ENCODE results near the gene SLC9A3. TPM values are rescaled to one million over a fixed set of nuclear protein-coding genes. Genes with fewer than 3 reads are reported as not detected.
A peak's percentile ranks its signal among the peaks of the same experiment; 100 is the strongest.

The SLC9A3 gene
- total RNA-seq, 2 experiments from 2014 or later, result 2.0 to 2.3 TPM

DNA sequence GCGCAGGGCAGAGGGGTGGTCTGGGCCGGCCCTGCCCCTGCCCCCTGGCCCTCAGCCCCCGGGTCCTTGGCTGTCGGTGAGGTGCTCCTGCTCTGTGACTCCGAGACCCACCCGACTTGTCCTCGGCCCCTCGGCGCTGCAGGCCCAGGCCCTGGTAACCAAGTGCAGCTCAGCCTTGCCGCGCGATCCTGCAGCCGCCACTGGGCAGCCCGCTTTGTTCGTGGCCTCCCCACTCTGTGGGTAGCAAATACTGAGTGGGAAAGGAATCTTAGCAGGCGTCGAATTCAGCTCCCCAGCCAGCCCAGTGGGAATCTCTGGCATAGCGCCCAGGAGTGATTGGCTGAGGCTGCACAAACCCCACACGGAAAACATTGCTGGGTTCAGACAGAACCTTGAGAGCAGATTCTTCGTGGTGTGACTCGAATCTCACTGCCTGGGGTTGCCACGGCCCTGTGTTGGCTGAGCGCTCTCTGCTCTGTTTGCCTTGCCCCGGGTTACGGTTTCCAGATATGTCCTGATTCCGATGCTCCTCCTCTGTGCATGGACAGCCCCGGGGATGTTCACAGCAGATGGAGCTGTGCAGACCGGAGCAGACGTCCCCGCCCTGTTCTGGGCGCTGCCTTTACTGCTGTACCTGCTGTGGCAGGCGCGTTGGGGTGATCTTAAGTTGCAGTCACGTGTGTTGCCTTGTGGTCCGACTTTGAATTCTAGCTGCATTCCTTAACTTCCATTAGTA is 94.6 kb downstream of the SLC9A3 start:
- Mint-ChIP-seq H3K4me1 (peaks cover 20% of the 10 kb centered on the region), H3K27me3 (no peaks in the 10 kb centered on the region), H3K9me3 (no peaks in the 10 kb centered on the region), H3K27ac (no peak overlapping the region), H3K36me3 (peaks cover 21% of the 10 kb centered on the region), H3K4me3 (no peak overlapping the region)
- POLR2A ChIA-PET, result no interaction called here
- ATAC-seq (ENCODE audit: low read depth) (no peak), DNase-seq (no peak)

DNA sequence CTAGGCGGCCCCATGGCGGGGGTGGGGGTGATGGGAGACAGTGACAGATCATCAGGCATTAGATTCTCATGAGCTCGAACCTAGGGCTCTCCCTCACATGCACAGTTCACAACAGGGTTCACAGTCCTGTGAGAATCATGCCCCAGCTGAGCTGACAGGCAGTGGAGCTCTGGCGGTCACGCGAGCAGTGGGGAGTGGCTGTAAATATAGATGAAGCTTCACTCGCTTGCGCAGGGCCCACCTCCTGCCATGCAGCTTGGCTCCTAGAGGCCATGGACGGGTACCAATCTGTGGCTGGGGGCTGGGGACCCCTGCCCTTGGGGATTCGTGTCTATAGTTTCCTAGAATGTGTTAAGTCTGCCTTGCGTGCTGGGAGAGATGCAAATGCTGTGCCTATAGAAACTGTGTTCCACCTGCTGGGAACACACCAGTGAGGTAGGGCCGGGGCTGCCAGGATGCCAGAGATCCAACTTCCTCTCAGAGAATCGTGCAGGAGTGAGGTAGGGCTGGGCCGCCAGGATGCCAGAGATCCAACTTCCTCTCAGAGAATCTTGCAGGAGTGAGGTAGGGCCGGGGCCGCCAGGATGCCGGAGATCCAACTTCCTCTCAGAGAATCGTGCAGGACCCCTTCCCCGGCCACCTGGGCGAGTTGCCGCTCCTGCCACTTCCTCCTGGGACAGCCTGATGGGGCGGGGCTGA is 95.3 kb downstream of the SLC9A3 start:
- H3K4me1 Mint-ChIP-seq, result peaks cover 20% of the 10 kb centered on the region
- H3K27ac Mint-ChIP-seq, result no peak overlapping the region
- no peak overlapping the region for H3K4me3 Mint-ChIP-seq
- no peaks in the 10 kb centered on the region for H3K27me3 Mint-ChIP-seq
- POLR2A ChIA-PET, result no interaction called here
- ATAC-seq (ENCODE audit: low read depth) (no peak), DNase-seq (no peak)
- no peaks in the 10 kb centered on the region for H3K9me3 Mint-ChIP-seq
- peaks cover 21% of the 10 kb centered on the region for H3K36me3 Mint-ChIP-seq

DNA sequence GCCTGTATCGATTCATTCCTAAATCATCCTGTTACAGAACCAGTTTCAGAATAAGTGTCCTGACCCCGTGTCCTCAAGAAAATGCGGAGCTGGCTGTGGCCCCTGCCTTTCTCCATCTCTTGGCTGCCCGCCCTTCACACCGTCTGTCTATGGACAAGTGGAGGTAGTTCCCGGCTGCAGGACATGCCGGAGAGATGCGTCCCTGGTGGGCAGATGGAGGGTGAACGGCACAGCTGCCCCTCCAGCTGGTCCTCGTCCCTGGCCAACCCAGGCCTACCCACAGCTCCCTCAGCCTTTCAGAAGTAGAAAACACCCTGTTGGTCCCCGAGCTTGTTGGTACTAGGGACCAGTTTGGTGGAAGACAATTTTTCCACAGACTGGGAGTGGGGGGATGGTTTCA is 96.0 kb downstream of the SLC9A3 start:
- DNase-seq, result no peak
- H3K4me3 Mint-ChIP-seq, result no peak overlapping the region
- no peak overlapping the region for H3K27ac Mint-ChIP-seq
- no peaks in the 10 kb centered on the region for H3K27me3 Mint-ChIP-seq
- H3K9me3 Mint-ChIP-seq, result no peaks in the 10 kb centered on the region
- POLR2A ChIA-PET, result no interaction called here
- H3K4me1 Mint-ChIP-seq, result peaks cover 24% of the 10 kb centered on the region
- no peak for ATAC-seq (ENCODE audit: low read depth)
- H3K36me3 Mint-ChIP-seq, result peaks cover 24% of the 10 kb centered on the region

DNA sequence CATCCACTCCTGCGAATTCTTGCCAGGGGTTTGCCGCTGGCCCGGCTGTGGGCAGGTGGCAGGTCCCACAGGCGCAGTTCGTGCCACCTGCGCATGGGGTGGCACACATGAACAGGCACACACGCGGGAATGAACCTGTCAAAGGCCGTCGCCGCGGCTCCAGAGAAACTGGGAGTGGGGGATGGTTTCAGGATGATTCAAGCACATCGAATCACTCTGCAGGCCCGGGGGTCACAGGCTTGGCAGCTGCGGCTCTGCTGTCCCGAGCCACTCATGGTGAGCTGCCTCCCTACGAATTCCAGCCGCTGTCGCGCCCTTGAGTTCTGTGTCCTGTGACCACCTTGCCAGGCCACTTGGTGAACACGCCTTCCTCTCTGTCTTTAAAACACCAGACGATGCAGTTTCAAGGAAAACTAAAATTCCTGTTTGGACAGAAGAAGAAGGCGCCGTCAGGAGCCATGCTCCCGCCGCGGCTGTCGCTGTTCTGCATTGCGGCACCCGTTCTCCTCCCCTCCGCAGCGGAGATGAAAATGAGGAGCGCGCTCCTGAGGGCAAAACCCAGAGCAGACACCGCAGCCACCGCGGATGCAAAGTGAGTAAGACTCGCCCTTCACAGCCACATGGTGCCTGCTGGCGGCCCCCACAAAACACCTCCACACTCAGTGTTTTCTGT is 96.7 kb downstream of the SLC9A3 start:
- Mint-ChIP-seq H3K27ac (no peak overlapping the region), H3K36me3 (peaks cover 24% of the 10 kb centered on the region), H3K27me3 (no peaks in the 10 kb centered on the region), H3K4me3 (no peak overlapping the region), H3K9me3 (no peaks in the 10 kb centered on the region), H3K4me1 (peaks cover 28% of the 10 kb centered on the region)
- POLR2A ChIA-PET, result no interaction called here
- DNase-seq, result no peak
- no peak for ATAC-seq (ENCODE audit: low read depth)

DNA sequence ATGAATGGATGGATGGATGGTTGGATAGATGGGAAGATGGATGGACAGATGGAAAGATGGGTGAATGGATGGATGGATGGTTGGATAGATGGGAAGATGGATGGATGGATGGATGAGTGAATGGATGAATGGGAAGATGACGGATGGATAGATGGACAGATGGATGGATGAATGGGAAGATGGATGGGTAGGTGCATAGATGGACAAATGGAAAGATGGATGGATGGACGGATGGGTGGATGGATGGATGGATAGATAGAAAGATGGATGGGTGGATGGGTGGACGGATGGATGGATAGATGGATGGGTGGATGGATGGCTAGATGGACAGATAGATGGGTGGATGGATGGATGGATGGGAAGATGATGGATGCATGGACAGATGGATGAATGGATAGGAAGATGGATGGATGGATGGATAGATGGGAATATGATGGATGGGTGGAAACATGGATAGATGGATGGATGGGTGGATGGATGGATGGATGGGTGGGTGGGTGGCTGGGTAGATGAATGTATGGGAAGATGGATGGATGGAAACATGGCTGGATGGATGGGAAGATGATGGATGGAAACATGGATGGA is 97.8 kb downstream of the SLC9A3 start:
- ATAC-seq (ENCODE audit: low read depth) (no peak), DNase-seq (no peak)
- Mint-ChIP-seq H3K27ac (peak overlapping the region; percentile 40), H3K9me3 (no peaks in the 10 kb centered on the region), H3K27me3 (no peaks in the 10 kb centered on the region), H3K4me3 (no peak overlapping the region), H3K36me3 (peaks cover 20% of the 10 kb centered on the region), H3K4me1 (peaks cover 25% of the 10 kb centered on the region)
- POLR2A ChIA-PET, result interaction anchor here (0.6 kb wide), 1 partner anchor 98 kb away, joined by 6 read pairs; no protein-coding TSS in a partner anchor

DNA sequence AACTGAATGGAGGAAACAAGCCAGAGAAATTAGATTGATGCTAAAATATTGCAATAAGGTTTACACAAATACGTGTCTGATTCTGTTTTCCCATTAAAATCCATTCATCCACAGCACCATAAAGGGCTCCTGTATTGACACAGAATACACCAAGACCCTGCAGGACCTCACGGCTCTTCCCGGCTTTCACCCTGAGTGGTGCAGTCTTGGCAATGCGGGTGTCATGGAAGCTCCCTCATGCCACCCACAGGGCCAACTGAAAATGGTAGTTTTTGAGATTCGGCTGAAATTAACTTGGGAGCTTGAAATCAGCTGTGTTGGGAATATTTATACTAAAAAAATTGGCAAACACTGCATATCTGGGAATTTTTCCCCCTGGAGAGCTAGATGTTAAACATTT is 98.5 kb downstream of the SLC9A3 start:
- ATAC-seq (ENCODE audit: low read depth) (peak; percentile 50), DNase-seq (no peak)
- H3K4me1 Mint-ChIP-seq, result peaks cover 25% of the 10 kb centered on the region
- H3K27me3 Mint-ChIP-seq, result no peaks in the 10 kb centered on the region
- no peaks in the 10 kb centered on the region for H3K9me3 Mint-ChIP-seq
- no peak overlapping the region for H3K4me3 Mint-ChIP-seq
- H3K27ac Mint-ChIP-seq, result peak overlapping the region; percentile 31
- H3K36me3 Mint-ChIP-seq, result peaks cover 20% of the 10 kb centered on the region
- POLR2A ChIA-PET, result interaction anchor here (0.6 kb wide), 1 partner anchor 97 kb away, joined by 6 read pairs; no protein-coding TSS in a partner anchor

DNA sequence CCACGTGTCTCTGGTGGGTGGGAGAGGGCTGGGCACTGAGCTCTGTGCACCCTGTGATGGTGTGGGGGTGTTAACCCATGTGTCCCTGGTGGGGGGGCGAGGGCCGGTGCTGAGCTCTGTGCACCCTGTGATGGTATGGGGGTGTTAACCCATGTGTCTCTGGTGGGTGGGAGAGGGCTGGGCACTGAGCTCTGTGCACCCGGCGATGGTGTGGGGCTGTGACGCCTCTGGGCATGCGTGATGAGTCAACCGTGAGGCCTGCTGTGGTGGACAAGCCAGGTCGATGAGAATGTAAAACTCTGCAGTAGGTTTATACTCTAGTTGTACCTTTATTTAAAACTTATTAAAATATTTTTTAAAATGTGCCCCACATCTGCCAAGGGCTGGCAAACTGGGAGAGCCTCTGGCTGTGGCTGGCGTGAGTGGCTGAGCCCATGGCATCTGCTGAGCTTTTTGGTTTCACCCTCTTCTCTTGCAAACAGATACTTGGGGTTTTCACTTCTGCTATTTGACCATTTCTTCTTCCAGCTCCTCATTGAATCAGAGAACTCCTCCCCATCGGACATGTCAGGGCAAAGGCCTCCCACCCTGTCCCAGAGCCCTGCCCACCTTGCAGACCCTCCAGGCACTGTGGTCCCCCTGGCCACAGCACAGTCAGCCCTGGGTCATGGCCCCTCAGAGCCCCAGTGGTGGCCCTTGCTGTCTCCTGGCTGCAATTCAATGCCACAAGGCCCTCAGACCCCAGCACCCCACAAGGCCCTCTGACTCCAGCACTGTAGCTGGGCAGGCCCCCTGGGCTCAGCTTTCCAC is 99.7 kb downstream of the SLC9A3 start:
- H3K27me3 Mint-ChIP-seq, result no peaks in the 10 kb centered on the region
- peak overlapping the region; percentile 45 for H3K27ac Mint-ChIP-seq
- no peak overlapping the region for H3K4me3 Mint-ChIP-seq
- H3K4me1 Mint-ChIP-seq, result peaks cover 25% of the 10 kb centered on the region
- DNase-seq (no peak), ATAC-seq (ENCODE audit: low read depth) (peak; percentile 21)
- peaks cover 22% of the 10 kb centered on the region for H3K36me3 Mint-ChIP-seq
- no peaks in the 10 kb centered on the region for H3K9me3 Mint-ChIP-seq
- POLR2A ChIA-PET, result no interaction called here

DNA sequence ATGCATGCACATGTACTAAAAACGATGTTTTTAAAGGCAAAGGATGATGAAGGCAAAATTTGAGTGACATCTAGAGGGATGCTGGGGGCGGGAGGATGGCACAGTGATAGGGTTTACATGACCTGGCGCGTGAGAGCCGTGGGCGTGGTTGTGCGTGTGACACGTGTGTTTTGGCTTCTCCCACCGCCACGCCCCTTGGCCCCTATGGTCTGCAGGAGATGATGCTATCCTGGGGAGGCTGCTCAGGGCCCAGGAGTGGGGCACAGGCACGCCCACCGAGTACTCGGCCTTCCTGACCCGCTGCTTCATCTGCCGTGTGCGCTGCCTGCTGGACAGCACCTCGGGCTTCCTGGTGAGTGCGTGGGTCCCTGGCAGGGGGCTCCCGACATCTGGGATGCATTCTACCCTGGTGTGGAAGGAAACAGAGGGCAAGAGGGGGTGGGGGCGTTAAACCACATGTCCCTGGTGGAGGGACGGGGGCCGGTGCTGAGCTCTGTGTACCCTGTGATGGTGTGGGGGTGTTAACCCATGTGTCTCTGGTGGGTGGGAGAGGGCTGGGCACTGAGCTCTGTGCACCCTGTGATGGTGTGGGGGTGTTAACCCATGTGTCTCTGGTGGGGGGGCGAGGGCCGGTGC is 100.5 kb downstream of the SLC9A3 start:
- no peak for DNase-seq
- H3K27me3 Mint-ChIP-seq, result no peaks in the 10 kb centered on the region

DNA sequence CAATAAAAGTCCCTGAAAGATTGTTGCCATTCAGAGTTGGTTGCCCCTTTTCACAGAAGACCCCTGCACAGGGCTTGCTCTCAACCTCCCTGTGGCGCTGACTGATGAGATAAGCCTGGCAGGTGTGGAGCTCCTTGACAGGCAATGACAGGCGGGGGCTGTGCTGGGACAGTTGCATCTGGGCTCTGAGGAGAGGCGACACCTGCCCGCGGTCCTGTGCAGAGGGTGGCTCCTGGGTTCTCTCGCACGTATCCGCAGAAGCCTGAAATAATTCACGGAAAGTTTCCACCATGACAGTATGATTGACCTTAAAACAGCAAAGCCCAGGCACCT is 101.0 kb downstream of the SLC9A3 start:
- ATAC-seq (ENCODE audit: low read depth) (no peak), DNase-seq (no peak)
- POLR2A ChIA-PET, result interaction anchor here (1.0 kb wide), 1 partner anchor 24 kb away, joined by 3 read pairs; no protein-coding TSS in a partner anchor
- peaks cover 23% of the 10 kb centered on the region for H3K4me1 Mint-ChIP-seq
- peaks cover 18% of the 10 kb centered on the region for H3K36me3 Mint-ChIP-seq
- peak overlapping the region; percentile 42 for H3K27ac Mint-ChIP-seq
- no peaks in the 10 kb centered on the region for H3K27me3 Mint-ChIP-seq
- H3K9me3 Mint-ChIP-seq, result no peaks in the 10 kb centered on the region
- no peak overlapping the region for H3K4me3 Mint-ChIP-seq

More for the DNA sequence above, 100.5 kb downstream of the SLC9A3 start:
- Mint-ChIP-seq H3K4me1 (peaks cover 23% of the 10 kb centered on the region), H3K27ac (peak overlapping the region; percentile 42), H3K9me3 (no peaks in the 10 kb centered on the region), H3K4me3 (no peak overlapping the region), H3K36me3 (peaks cover 18% of the 10 kb centered on the region)
- ATAC-seq (ENCODE audit: low read depth), result no peak
- POLR2A ChIA-PET, result no interaction called here

DNA sequence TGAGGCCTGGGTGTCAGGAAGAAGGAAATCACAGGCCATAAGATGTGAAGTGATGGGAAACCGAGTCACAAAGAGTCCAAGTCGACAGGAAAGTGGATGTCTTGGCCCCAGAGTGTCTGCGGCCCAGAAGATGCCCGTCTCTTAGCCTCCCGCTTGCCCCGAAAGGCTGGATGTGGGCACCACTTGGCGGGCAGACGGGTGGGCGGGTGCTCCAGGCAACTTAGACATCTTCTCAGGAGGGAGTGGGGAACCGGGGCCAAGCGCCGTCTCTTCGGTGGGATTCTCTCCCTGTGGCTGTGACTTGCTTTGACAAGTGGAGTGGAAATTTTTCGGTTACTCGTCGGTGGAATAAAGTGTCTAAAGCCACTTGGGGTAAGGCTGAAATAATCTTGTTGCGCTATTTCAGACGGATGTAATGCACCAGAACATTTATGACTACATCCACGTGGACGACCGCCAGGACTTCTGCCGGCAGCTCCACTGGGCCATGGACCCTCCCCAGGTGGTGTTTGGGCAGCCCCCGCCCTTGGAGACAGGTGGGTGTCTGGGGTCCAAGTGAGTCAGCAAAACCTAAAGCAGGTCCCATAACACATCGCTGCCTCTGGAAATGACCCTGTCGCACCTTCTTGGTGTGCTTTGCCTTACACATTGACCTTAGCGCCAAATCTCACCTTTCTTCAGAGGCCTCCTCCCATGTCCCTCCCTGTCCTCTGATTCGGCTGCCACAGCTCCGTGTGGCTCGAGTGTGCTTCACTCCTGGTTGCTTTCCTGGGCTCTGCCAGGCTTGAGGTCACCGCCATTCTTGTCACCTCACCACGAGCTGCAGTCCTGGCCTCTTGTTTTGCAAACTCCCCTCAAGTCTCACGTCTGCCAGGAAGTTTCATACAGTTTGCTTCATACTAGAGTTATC is 101.7 kb downstream of the SLC9A3 start:
- Mint-ChIP-seq H3K27me3 (no peaks in the 10 kb centered on the region), H3K4me3 (no peak overlapping the region), H3K36me3 (peaks cover 15% of the 10 kb centered on the region), H3K9me3 (no peaks in the 10 kb centered on the region), H3K4me1 (peaks cover 23% of the 10 kb centered on the region), H3K27ac (no peak overlapping the region)
- DNase-seq (no peak), ATAC-seq (ENCODE audit: low read depth) (no peak)
- POLR2A ChIA-PET, result interaction anchor here (1.0 kb wide), 1 partner anchor 23 kb away, joined by 3 read pairs; no protein-coding TSS in a partner anchor

DNA sequence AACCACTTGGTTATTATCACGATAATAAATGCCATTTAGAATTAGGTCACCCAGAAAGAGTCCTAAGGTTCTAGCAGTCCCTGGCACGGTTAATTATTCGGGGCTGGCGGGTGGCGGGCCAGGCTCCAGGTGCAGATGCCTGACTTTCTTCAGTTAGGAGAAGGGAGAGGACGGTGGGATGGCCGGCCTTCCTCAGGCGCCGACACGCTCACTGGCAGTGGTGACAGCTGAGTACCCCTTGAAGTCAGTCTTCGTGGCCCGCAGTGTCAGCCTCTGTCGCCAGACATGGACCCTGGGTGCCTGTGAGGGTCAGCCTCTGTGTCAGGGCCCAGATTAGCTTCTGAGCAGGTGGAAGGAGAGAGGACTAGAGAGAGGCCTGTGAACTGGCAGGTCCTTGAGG is 102.3 kb downstream of the SLC9A3 start:
- DNase-seq (no peak), ATAC-seq (ENCODE audit: low read depth) (no peak)
- no peaks in the 10 kb centered on the region for H3K27me3 Mint-ChIP-seq
- H3K36me3 Mint-ChIP-seq, result peaks cover 14% of the 10 kb centered on the region
- no peak overlapping the region for H3K27ac Mint-ChIP-seq
- no peak overlapping the region for H3K4me3 Mint-ChIP-seq
- no peaks in the 10 kb centered on the region for H3K9me3 Mint-ChIP-seq
- POLR2A ChIA-PET, result no interaction called here
- peaks cover 23% of the 10 kb centered on the region for H3K4me1 Mint-ChIP-seq
